ENCODE results near the gene SECISBP2.
"Not testable (repeated sequence)": the region's sequence is repeated elsewhere in the genome, so short reads cannot be mapped to it uniquely, and the experiment has no call there.

Gene SECISBP2

DNA sequence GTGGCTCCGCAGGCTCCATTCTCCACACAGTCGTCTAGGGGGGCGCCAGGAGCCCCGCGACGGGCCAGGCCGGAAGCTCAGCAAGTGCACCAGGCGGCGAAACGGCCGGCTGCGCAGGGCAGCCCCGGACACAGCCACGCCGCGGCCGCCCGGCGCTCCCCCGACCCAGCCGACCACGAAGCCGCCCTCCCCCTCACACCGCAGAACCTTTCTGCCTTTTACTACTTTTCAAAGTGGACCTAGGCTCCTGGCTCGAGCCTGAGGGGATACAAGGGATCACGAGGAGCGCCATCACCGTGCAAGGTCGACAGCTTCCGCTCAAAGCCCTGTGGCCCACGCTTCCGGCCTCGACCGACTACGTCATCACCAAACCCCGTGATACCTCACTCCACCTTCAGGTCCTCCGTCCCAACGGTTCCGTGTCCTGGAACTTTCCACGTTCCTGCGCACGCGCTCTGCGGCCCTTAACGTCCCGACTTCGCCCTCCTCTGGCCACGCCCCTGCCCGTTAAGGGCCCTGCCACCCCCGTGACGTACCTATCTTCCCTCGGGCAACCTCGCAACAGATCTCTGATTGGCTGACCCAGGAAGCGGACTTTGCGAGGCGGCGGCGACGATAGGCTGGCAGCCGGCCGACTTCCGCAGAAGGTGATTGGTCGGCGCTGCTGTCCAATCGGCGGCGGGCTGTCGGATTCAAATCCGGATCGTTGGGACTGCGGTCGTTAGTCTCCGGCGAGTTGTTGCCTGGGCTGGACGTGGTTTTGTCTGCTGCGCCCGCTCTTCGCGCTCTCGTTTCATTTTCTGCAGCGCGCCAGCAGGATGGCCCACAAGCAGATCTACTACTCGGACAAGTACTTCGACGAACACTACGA lies 7.6 kb upstream of the SECISBP2 start, which contains the start of gene CKS2:
TSS of gene CKS2 (plus strand) at position 721 of the 871 bp plus-strand sequence. CDS start at position 819, 98 bp downstream.
- DNase-seq, result peak; percentile 89

DNA sequence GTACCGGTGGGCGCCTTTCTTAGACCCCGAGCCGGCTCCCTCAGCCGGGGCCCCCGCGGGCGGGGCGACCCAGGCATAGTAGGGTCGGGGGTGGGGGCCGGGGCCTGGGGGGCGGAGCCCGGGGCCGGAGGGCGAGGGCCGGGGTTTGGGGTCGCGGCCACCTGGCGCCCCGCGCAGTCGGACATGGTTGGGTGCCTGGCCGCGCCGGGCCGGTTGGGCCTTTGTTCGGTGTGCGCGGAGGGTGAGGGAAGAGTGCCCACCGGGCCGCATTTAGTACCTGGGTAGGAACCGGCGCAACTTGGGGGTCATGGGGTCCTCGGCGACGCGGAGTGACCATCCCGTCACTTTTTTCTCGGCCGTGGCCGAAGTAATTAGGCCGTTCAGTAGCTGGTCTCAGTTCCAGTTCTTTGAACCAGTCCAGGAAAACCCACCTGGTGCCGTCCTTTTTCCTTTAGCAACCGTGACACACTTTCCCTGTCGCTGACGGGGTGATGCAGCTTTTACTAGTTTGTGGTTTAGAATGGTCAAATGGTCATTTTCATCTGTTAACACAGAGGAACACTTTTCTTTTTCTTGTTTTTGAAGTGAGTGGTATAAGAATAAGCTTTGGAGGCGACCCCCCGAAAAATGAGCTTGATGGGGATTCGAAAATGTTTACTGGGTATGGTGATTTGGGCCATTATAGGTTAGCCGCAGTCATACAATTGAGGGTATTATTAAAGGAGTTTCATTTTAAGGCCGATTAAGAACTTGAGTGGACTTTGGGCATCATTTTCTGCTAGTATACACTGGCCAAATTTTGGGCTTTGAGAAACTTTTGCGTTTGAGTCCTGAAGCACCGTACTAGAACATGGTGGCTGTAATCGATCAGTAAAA lies 6.7 kb upstream of the SECISBP2 start:
- no peak for DNase-seq

DNA sequence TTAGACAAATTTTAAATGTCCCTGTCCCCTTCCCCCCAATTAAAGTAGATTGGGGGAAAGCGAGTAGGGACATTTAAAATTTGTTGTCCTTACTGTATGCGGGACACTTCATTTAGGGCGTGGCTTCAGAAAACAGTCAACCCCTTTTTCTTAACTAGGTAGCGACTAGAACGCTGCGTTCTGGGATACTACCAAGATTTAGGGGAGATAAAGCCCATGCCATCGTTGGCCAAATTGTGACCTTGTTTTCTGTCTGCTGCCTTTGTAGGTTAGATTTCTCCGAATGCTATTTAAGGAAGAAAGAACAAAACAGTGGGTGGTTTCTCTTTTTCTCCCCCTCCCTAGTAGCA lies 6.1 kb upstream of the SECISBP2 start:
- DNase-seq, result no peak

DNA sequence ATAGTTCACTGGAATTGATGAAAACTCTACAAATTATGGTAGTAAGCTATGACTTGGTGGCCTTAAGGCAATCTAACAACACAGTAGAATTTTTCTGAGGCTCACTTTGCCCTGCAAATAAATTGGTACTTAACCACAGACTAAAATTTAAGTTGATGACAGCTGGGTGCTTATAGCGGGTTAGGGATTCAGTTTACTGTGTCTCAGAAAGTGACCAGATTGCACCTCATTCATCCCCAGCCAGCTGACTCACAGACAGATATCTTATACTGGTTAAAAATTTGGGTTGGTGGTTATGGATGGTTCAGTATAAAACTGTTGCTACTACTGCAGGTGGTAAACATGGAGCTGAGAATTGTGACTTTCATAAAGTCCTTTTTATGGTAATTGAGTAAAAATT lies 4.5 kb upstream of the SECISBP2 start:
- DNase-seq, result no peak

DNA sequence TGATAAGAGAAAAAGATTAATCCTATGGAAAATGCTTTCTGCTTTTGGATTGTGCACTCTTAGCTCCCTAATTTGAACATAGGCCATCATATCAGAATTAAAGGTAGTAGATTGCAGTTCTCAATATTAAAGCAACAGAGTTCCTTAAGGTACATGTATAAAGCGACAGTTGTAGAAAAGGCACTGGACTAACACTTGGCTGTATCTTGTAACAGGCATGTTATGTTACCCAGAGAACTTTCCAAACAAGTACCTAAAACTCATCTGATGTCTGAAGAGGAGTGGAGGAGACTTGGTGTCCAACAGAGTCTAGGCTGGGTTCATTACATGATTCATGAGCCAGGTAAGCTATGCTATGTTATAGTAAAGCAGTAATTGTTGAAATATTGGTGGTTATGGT lies 3.3 kb upstream of the SECISBP2 start:
- no peak for DNase-seq

DNA sequence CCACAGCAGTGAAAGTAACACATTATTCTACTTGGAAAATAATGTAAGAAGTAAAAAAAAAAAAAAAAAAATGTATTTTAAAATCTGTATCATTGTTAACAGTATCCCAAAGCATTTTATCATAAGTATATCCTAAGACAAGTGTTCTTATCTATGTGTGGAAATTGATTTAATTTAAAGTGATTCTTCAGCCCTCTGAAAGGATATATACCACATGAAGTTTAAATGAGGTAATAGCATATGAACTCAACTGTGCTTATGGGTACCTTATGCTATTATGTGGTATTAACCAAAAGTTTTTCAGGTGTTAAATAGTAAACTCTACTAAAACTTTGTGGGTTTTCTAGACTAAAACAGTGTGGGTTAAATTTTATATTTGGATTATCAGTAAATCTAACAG lies 2.8 kb upstream of the SECISBP2 start:
- DNase-seq, result no peak

DNA sequence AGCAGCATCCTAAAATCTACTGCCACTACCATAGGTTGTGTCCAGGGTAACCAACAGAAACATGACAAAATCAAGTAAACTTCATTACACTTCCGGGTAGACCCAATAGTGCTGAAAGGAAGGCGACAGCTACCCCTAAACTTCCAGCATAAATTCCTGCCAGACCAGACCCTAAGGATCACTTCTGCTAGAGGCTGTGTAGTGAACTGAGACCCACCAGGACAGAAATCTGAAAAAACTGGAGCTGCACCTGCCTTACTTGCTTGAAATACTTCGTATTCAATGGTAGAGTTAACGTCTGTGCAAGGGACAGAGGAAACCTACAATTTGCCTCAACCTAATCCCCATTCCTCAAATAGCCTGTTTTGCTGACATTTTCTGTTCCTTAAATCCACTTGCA lies 1.0 kb upstream of the SECISBP2 start:
- DNase-seq, result no peak

DNA sequence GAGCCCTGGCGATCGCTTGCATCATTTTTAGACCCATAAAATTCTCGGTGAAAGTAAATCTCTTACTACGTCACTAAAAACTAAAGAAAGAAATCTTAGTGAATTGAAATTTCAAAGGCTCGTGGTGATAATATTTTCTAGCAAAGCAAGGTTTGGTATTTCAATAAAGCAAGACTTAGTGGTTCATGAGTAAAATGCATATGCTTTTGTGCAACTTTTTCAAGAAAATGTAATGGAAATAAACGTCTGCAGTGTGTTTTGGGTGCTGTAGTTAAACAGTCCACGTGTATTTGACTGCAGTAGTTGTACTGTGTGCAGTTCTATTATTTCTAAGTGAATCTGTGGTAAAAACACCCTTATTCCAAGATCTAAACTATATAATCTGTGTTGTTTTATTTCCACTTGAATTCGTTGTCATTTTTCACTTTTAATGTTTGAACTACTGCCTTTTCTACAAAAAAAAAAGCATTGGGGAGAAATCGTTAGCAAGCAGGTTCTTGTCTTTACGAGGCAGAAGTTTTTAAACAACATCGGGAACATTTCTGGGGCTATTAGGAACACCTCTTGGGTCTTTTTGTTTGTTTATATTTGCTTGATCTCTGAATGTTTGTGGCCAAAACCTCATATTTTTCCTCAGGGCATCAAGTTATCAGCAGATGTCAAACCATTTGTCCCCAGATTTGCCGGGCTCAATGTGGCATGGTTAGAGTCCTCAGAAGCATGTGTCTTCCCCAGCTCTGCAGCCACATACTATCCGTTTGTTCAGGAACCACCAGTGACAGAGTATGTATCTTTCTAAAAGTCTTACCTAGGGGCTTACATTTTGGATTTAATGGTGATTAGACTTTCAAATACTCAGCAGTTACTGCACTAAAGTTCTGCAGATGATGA lies 960 bp downstream of the SECISBP2 start:
- DNase-seq, result no peak

DNA sequence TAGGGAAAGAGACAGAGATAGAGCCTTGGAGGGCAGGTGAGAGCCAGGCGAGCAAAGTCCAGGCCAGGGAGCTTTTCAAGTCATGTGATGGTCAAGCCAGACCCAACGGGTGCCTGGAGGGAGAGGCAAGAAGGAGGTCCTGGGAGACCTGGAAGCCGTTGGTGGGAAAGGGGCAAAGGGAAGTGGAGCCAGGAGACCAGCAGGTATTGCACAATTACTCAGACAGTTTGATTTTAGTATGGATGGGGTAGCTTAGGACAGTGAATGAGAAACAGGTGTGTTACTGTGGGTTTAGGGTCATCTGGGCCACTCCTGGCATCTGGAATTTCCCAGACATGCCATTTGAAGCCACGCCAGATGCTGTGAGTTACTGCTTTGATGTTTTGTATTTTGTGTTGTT lies 5.1 kb downstream of the SECISBP2 start:
- DNase-seq, result no peak

DNA sequence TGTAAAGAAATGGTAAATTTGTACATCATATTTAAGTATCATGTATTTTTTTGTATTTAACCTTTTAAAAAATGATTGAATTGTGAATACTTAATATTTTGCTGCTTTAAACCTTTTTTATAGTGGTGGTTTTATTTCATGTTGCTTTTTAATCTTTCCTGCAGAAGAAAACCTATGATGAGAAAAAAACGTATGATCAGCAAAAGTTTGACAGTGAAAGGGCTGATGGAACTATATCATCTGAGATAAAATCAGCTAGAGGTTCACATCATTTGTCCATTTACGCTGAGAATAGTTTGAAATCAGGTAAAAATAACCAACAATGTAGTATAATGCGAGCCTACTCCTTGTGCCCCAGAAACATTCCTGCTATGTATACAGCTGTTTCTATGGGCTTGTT lies 7.4 kb downstream of the SECISBP2 start:
- DNase-seq, result no peak

DNA sequence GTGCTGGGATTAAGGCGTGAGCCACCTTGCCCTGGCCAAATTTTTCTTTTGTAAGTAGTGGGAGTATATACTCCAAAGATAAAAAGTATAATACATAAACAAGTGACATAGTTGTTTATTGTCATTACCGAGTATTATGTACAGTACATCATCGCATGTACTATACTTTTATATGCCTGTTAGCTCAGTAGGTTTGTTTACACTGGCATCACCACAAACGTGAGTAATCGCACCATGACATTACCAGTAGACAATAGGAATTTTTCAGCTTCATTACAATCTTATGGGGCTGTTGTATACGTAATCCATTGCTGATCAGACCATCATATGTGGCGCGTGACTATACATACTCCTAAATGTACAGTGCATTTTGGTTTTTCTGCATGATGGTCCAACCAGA lies 9.8 kb downstream of the SECISBP2 start:
- no peak for DNase-seq

DNA sequence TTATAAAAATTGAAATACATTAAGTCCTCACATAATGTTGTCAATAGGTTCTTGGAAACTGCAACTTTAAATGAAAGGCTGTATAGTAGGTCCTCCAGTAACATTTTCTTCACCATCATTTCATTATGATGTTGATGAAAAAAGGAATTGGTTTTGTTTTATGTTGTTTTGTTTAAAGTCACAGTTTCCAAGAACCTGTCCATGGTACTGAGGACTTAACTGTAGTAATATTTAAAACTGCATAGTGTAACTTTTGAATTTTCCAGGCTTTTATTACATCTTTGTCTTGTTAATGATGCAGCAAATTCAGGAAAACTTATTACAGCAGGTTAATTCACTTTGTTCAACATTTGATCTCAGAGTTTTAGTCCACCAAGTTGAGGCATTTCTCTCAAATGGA lies 11.6 kb downstream of the SECISBP2 start:
- no peak for DNase-seq

DNA sequence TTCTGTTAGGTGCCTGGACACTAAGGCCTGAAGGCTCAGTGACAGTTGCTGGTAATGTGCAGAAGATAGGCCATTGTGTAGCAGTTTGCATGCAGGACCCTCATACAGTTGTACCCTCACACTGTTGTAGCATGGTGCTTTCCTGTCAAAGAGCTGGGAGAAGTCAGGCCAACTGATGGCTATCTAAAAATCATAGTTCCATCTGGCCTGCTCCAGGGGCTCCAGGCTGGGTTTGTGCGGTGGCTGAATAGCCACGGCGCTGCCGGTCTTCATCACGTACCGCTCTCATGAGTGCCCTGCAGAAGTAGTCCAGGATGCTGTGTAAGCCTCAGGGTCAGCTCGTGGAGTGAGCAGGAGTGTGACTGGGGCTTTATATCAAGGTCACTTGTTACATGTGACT lies 12.2 kb downstream of the SECISBP2 start:
- no peak for DNase-seq

DNA sequence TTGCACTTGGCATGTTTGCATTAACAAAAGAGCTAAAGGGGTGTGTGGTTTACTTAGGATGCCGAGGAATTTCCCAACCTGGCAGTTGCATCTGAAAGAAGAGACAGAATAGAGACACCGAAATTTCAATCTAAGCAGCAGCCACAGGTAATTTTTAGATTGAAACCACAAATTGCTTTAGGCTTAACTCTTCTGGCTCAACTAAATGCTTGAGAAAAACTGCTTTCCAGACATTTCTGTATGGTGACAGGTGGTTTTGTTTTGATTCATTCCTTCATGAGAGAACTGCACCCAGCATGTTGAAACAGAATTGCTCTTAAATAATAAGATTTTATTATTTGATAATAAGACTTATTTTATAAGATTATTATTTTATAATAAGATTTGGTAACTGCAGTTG lies 21.5 kb downstream of the SECISBP2 start:
- DNase-seq, result no peak

DNA sequence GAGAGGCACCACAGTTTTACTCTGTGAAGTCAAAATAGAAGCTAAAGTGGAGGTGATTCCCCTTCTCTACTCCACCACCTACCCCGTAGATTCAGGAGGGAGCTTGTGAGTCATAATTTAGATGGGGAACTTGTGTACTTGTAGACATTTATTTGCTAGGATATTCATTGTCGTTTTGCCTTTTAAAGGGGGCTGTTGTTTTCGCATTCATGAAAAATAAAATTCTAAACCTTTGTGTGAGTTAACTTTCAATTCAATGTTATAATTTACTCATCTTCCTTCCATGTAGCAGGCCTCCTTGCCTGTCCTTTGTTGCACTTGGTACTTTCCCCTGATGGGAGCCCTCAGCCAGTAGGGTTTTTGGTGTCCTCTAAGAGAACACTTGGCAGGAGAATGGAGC lies 22.0 kb downstream of the SECISBP2 start:
- no peak for DNase-seq

DNA sequence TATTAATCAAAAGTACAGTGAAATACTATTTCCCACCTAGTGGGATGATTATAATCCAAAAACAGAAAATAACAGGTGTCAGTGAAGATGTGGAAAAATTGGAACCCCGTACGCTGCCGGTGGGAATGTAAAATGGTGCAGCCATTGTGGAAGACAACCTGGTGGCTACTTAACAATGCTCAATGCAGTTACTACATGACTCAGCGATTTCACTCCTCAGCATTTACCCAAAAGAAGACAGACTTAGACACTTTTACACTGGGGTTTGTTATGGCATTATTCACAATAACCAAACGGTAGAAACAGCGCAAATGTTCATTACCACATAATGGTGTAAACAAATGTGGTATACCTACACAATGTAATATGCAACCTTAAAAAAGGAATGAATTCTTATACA lies 23.9 kb downstream of the SECISBP2 start:
- no peak for DNase-seq

DNA sequence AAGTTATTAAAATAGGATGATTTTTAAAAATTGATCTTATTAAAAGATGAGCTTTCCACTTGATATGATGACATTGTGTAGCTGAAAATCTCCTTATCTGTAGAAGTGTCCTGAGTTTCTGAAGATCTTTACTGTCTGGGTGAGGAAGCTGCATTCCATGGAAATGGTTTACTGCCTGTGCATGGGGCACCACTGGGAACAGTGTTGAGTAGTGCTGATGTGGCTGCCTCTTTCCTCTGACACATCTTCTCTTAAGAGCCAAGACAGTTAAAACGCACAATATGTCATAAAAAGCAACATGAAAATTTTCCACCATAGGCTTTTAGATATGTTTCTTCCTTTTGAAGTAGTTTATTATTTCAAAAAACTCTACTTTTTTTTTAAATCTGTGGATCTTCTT lies 24.6 kb downstream of the SECISBP2 start:
- DNase-seq, result no peak

DNA sequence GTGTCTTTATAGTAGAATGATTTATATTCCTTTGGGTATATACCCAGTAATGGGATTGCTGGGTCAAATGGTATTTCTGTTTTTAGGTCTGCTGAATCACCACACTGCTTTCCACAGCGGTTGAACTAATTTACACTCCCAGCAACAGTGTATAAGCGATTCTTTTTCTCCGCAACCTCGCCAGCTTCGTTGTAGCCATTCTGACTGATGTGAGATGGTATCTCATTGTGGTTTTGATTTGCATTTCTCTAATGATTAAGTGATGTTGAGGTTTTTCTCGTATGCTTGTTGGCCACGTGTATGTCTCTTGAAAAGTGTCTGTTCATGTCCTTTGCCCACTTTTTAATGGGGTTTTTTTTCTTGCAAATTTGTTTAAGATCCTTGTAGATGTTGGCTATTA lies 25.5 kb downstream of the SECISBP2 start:
- DNase-seq, result not testable (repeated sequence)

DNA sequence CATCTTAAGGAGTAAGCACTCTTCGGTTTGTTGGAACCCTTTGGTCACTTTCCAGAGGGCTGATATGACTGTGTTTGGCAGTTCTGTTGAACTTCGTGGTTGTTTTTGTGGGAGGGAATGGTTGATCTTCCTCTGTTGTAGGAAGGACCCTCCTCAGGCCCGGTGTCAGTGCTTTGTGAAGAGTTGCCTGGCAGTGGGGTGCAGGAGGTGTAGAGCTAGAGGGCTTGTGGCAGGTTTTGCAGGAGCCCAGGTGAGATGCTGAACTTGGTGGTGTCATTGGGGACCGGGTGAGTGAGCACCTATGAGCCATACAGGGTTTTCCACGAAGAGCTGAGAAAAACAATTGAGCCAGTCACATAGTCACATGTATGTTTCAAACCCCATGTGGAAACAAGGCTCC lies 27.2 kb downstream of the SECISBP2 start:
- DNase-seq, result no peak

DNA sequence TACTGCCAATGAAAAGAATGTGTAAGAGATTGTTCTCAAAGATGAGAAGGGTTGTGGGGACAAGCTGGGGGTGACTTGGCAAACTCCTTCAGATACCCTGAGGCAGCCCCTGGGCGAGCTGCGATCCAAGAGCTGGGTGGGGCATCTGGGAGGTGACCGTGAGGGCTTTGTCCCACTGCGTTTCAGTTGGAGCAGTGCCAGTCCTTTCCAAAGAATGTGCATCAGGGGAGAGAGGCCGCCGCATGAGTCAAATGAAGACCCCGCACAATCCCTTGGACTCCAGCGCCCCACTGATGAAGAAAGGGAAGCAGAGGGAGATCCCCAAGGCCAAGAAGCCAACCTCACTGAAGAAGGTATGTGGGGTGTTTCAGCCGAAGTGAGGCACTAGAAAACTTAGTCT lies 28.4 kb downstream of the SECISBP2 start:
- DNase-seq, result no peak

DNA sequence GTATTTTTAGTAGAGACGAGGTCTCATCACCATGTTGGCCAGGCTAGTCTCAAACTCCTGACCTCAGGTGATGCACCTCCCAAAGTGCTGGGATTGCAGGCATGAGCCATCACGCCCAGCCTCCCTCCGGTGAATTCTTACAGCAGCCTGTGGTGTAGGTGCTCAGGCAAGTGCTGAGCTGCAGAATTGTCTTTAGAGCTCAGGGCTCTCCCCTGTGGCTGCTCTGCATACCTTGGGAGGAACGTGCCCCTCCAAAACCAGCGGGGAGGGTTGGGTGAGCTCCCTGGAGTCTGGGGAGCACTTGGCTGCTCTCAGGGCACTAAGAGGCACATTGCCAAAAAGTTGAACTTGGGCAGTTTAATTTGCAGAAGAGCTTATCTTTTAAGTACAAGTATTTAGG lies 29.4 kb downstream of the SECISBP2 start:
- no peak for DNase-seq

DNA sequence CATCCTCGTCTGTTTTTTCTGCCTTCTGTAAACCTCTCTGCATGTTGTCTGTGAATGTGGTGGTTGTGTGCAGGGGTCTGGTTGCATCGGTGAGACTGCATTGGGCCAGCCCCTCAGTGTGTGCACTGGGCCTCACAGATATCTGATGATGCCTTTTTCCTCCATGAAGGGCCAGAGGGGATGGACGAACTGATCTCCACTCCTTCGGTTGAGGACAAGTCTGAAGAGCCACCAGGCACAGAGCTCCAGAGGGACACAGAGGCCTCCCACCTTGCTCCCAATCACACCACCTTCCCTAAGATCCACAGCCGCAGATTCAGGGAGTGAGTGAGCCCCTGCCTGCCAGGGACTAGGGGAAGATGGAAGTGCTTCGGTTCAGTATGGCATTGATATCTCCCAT lies 31.3 kb downstream of the SECISBP2 start:
- DNase-seq, result no peak

DNA sequence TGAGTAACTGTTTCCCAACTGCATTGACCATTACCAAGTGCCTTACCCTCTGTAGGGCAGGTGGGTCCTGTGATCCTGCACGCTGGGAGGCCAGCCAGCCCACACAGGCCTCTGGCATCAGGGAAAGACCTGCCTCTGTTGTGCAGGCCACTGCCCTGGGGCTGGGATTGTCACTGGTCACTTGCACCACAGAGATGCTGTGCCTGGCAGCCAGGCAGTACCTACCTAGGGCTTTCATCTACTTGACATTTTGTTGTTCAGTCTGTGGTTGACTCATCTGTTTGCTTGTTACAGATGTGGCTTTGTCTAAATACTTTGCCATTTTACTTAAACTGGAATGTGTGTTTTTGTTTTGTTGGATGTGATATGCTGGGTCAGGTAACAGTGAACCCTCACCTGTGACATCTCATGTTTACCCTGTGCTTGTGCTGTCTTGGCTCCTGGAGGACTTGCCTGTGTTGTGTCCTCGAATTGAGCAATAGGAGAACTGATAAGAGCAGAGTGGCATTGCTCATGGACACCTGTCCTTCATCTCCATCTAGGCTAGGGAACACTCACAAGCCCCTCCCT lies 32.8 kb downstream of the SECISBP2 start:
- DNase-seq, result no peak
